Measurements from ENCODE around the gene EPB41L5. TPM values are rescaled to one million over a fixed set of nuclear protein-coding genes. Genes with fewer than 3 reads are reported as not detected.

EPB41L5 gene
- total and polyA plus RNA-seq, 9 donors: 10.3 to 22.7 (median 12.8) TPM

Other genes with a start within 250 kb of the EPB41L5 start
- gene TMEM185B, start 210.3 kb downstream of the EPB41L5 start, total RNA-seq: 8.9 TPM
- gene TMEM185B, start 210.3 kb downstream of the EPB41L5 start, polyA plus RNA-seq (ENCODE audit: insufficient read depth in 1 of 8, insufficient read length in 8 of 8, low replicate concordance in 1 of 8): 10 to 100 TPM; 11.3 to 17.3 (median 15.2) TPM
- 42.4 TPM for gene RALB, start 239.8 kb downstream of the EPB41L5 start, total RNA-seq
- 10 to 100 TPM; 48.4 to 73.0 (median 59.8) TPM for gene RALB, start 239.8 kb downstream of the EPB41L5 start, polyA plus RNA-seq (ENCODE audit: insufficient read depth in 1 of 8, insufficient read length in 8 of 8, low replicate concordance in 1 of 8)